ENCODE data around the gene RHBG. TPM values are rescaled to one million over a fixed set of nuclear protein-coding genes. Genes with fewer than 3 reads are reported as not detected.

The RHBG gene
- total and polyA plus RNA-seq, 2 of the 4 experiments (the other 2 are of a cell fraction) = not detected

DNA sequence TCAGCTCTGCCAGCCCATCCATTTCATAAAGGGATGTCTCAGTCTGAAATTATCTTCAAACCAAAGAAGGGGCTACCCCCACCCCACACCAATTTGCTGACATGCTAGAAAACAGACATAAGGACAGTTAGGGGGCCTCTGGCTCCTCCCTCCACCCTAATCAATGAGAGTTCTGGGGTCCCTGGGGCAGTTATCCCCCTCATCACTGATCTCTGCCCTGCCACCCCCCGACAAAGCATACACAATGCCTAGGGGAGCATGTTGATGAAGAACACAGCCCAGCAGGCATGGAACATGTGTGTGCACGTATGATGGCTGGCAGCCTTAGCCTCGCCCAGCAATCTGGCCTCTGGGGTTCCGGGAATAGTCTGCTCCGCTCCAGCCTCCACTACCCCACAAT lies 58.9 kb downstream of the RHBG start:
- WGBS, 2 experiments (ENCODE audit: extremely low coverage in 2 of 2, insufficient read length in 1 of 2) = no CpG with 5 or more reads among the region's 5 CpGs
- dilution Hi-C loops (cut with HindIII; ENCODE audit: low sequenced_read_pairs, unreplicated experiment) = no loop called here
- Histone ChIP-seq H3K27me3 (ENCODE audit: control insufficient read depth, insufficient read depth, low read length) (peaks cover 91% of the 10 kb centered on the region), H4K20me1 (ENCODE audit: insufficient read depth, low read length) (no peaks in the 10 kb centered on the region), H2AK9ac (replicated peaks; ENCODE audit: low read depth, low read length, poor library complexity) (no peak overlapping the region), H3K18ac (ENCODE audit: low read depth, low read length) (no peak overlapping the region), H3K79me1 (ENCODE audit: low read depth in 1 of 2, low read length in 2 of 2) (no peaks in the 10 kb centered on the region), H2AK5ac (ENCODE audit: low read depth, low read length) (no peak overlapping the region), H2BK15ac (ENCODE audit: low read depth, low read length) (no peak overlapping the region), H2AFZ (replicated peaks; ENCODE audit: low read length, poor library complexity) (no peak overlapping the region), H4K91ac (ENCODE audit: insufficient read depth, low read depth, low read length) (no peak overlapping the region), H3K14ac (replicated peaks; ENCODE audit: low read depth, low read length) (no peak overlapping the region), H3K4me1 (ENCODE audit: control insufficient read depth, insufficient read depth, low read length) (no peaks in the 10 kb centered on the region), H3K23ac (ENCODE audit: low read depth, low read length) (no peak overlapping the region), H3K9me1 (ENCODE audit: insufficient read depth, low read length) (no peaks in the 10 kb centered on the region), H3K36me3 (ENCODE audit: control insufficient read depth, insufficient read depth, low read length) (no peaks in the 10 kb centered on the region), H3K4me2 (ENCODE audit: low read depth, low read length) (no peak overlapping the region), H3K4ac (ENCODE audit: low read depth, low read length) (no peak overlapping the region), H3K4me3 (ENCODE audit: insufficient read depth, low read depth, low read length) (no peak overlapping the region), H4K8ac (ENCODE audit: low read depth in 2 of 2, low read length in 2 of 2) (no peak overlapping the region), H3K9ac (ENCODE audit: low read depth, low read length) (no peak overlapping the region), H2BK120ac (ENCODE audit: low read depth, low read length) (no peak overlapping the region), H3K27ac (ENCODE audit: insufficient read depth, low read length) (no peak overlapping the region), H3K9me3 (ENCODE audit: control insufficient read depth, insufficient read depth, low read length) (peaks cover 2% of the 10 kb centered on the region), H3K56ac (ENCODE audit: extremely low read depth, insufficient read depth, low read length) (no peak overlapping the region), H4K5ac (ENCODE audit: low read depth, low read length) (no peak overlapping the region), H2BK20ac (ENCODE audit: low read depth, low read length) (no peak overlapping the region), H2BK5ac (ENCODE audit: low read depth, low read length, poor library complexity, severe bottlenecking) (no peak overlapping the region)
- TF ChIP-seq ELK1 (IDR thresholded peaks at IDR 0.05; ENCODE audit: borderline replicate concordance, low read depth, low read length) = no peak
- no peak for TF ChIP-seq CHD1 (IDR thresholded peaks at IDR 0.05; ENCODE audit: low read depth, low read length)
- no peak for TF ChIP-seq POLR2A (IDR thresholded peaks at IDR 0.05; ENCODE audit: low read depth, low read length)
- no peak for TF ChIP-seq USF2 (IDR thresholded peaks at IDR 0.05; ENCODE audit: low read depth, low read length)
- TF ChIP-seq MXI1 (IDR thresholded peaks at IDR 0.05; ENCODE audit: borderline replicate concordance, low read depth, low read length) = no peak
- no peak for TF ChIP-seq MAZ (IDR thresholded peaks at IDR 0.05; ENCODE audit: borderline replicate concordance, low read depth, low read length)
- TF ChIP-seq MAFK (IDR thresholded peaks at IDR 0.05; ENCODE audit: low read depth, low read length) = no peak
- no peak for TF ChIP-seq RFX5 (IDR thresholded peaks at IDR 0.05; ENCODE audit: low read depth, low read length)
- TF ChIP-seq CEBPB (IDR thresholded peaks at IDR 0.05; ENCODE audit: low read depth, low read length) = no peak
- TF ChIP-seq NFE2L2 (IDR thresholded peaks at IDR 0.05; ENCODE audit: low read depth, low read length) = no peak
- TF ChIP-seq FOS (IDR thresholded peaks at IDR 0.05; ENCODE audit: low read depth, low read length) = no peak
- TF ChIP-seq RAD21 (IDR thresholded peaks at IDR 0.05; ENCODE audit: low read length) = no peak
- no peak for TF ChIP-seq RCOR1 (IDR thresholded peaks at IDR 0.05; ENCODE audit: insufficient replicate concordance, low read length)
- TF ChIP-seq, protein P1, sequence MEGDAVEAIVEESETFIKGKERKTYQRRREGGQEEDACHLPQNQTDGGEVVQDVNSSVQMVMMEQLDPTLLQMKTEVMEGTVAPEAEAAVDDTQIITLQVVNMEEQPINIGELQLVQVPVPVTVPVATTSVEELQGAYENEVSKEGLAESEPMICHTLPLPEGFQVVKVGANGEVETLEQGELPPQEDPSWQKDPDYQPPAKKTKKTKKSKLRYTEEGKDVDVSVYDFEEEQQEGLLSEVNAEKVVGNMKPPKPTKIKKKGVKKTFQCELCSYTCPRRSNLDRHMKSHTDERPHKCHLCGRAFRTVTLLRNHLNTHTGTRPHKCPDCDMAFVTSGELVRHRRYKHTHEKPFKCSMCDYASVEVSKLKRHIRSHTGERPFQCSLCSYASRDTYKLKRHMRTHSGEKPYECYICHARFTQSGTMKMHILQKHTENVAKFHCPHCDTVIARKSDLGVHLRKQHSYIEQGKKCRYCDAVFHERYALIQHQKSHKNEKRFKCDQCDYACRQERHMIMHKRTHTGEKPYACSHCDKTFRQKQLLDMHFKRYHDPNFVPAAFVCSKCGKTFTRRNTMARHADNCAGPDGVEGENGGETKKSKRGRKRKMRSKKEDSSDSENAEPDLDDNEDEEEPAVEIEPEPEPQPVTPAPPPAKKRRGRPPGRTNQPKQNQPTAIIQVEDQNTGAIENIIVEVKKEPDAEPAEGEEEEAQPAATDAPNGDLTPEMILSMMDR (conservative IDR thresholded peaks at IDR 0.05; ENCODE audit: low read depth, low read length) = no peak
- intact Hi-C loops (cut with micrococcal nuclease) = no loop called here
- POLR2A ChIA-PET (ENCODE audit: unreplicated experiment) = no interaction called here
- CTCF ChIA-PET = no interaction called here
- no TSS peak for BruUV-seq (replicated peaks)
- in situ Hi-C loops (cut with MboI; ENCODE audit: low sequenced_read_pairs) = no loop called here
- ATAC-seq (ENCODE audit: low read depth) = no peak
- no peak for DNase-seq

Measured in IMR-90 (cell line).